Measurements from ENCODE around the gene EP300.
"Not testable (repeated sequence)": the region's sequence is repeated elsewhere in the genome, so short reads cannot be mapped to it uniquely, and the experiment has no call there.

EP300 gene

DNA sequence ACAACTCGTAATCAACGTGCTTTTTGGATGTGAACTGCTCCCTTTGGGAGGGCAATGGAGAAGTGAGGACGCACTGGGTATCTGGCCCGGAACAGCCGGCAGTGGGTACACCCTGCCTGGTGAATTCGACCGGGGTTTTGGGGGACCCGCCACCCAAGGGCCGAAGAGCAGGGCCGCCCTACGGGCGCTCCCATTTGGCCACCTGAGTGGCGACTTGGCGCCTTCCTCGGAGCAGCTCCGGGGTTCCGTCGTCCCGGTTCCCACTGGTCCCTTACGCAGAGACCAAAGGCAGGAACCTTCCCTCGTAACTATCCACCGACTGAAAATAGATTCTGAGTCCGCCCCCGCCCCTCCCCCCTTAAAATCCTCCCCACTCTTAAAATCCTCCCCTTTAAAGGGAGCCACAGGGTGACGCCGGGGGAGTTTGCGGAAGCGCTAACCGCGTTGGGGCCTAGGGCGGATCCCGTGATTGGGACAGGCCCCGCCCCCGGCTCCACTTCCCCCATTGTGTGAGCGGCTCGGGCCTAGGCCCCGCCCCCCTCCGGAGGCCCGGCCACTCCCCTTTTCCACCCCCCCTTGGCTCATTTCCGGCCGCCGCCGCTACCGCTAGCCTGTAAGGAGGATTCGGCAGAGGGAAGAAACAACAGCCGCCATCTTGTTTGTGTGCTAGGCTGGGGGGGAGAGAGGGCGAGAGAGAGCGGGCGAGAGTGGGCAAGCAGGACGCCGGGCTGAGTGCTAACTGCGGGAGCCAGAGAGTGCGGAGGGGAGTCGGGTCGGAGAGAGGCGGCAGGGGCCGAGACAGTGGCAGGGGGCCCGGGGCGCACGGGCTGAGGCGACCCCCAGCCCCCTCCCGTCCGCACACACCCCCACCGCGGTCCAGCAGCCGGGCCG, 1.0 kb upstream of the EP300 start:
- DNase-seq = peak; percentile 99

DNA sequence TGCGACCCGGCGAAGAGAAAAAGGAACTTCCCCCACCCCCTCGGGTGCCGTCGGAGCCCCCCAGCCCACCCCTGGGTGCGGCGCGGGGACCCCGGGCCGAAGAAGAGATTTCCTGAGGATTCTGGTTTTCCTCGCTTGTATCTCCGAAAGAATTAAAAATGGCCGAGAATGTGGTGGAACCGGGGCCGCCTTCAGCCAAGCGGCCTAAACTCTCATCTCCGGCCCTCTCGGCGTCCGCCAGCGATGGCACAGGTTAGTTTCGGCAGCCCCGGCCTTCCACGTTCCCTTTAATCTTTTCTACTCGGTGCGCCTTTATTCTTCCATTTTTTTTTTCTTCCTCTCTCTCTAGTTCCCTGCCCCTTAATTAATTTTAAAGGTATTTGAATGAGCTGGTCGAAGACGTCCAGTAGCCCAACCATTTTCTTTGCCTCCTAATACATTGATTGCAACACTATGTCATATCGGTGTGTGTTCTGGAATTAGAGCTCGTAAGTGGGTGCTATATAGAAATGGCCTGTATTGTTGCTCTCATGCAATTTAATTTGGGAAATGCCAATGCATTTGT, 537 bp downstream of the EP300 start:
- DNase-seq = peak; percentile 75

DNA sequence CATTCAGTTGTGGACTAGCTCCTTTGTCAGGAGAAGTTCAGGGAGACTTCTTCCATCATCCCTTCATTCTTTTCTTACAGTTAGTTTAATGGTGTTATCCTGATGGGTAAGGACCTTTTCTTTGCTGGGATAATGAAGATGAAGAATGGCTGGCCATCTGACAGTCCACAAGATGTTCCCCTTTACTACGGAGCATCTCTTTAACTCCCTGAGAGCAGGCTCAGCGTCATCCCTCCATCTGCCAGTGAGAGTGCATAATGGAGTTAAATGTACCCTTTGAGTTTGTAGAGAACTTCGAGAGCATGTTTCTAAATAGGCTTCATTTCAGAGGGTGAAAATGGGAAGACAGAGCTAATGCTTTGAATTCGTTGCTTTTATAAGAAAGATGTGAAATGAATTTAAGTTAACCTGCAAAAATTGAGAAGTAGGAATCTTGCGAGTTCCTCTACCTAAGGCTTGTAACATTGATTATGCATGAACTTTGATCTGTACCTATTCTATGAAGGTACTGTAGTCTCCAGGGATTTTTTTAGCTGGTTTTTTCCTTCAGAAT, 1.7 kb downstream of the EP300 start:
- peak; percentile 60 for DNase-seq

DNA sequence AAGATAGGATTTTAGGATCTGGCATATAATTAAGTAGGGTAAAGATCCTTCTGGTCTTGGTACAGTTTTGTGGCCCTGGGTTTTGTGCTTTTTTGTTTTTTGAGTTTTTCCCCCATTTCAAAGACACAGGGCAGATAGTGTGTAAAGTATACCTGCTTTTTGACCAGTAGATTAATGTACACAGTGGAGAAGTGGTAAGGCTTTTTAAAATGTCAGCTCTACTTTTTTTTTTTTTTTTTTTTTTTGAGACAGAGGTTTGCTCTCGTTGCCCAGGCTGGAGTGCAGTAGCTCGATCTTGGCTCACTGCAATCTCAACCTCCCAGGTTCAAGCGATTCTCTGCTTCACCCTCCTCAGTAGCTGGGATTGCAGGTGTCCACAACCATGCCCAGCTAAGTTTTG, 4.0 kb downstream of the EP300 start:
- no peak for DNase-seq

DNA sequence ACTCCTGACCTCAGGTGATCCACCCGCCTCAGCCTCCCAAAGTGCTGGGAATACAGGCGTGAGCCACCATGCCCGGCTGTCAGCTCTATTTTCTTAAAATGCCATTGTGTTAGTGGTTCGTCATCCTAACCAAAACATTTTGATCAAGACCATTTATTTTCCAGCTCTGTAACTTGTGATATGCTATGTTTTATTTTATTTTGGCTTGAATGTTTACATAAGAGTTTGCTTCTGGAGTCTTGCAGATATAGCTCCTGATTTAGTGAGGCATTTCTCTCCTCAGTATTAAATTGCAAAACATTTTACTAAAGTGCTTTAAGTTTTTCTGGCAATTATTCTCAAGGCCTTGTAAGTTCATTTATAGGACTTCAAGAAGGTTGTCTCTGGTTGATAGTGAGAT, 4.4 kb downstream of the EP300 start:
- no peak for DNase-seq

DNA sequence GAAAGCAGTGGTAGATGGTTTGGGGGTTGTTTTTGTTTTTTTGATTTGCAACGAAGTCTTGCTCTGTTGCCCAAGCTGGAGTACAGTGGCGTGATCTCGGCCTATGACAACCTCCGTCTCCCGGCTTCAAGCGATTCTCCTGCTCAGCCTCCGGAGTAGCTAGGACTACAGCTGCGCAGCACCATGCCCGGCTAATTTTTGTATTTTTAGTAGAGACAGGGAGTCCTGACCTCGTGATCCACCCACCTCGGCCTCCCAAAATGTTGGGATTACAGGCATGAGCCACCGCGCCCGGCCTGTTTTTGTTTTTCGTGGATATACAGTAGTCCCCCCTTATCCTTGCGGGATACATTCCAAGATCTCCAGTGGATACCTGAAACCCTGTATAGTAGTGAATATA, 6.6 kb downstream of the EP300 start:
- no peak for DNase-seq

DNA sequence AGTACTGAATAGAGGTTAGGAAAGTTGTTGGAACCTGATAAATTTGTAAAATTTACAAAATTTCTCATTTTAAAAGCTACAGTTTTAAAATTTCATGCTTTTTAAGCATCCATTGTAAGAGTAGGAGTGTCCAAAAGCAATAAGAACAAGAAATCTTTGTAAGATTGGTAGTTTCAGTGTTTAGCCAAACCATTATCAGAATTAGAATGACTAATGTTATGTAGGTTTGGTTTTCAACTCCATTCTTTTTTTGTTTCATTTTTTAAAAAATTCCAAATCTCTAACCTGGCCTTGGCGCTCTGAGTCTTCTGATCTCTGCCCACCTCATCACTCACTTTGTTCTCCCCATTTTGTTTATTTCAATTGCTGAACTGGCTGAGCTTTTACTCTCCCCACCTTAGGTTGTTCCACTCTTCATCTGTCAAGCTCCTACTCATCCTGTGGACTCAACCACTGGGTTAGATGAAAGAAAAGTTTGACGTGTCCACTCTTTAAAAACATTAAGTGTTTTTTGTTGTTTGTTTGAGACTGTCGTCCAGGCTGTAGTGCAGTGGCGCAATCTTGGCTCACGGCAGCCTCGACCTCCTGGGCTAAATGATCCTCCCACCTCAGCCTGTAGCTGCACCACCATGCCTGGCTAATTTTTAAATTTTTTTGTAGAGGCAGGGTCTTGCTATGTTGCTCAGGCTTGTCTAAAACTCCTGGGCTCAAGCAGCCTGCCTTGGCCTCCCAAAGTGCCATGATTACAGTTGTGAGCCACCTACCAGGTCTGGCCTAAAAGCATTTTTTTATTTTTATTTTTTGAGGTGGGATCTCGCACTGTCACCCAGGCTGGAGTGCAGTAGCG, 14.0 kb downstream of the EP300 start:
- no peak for DNase-seq

DNA sequence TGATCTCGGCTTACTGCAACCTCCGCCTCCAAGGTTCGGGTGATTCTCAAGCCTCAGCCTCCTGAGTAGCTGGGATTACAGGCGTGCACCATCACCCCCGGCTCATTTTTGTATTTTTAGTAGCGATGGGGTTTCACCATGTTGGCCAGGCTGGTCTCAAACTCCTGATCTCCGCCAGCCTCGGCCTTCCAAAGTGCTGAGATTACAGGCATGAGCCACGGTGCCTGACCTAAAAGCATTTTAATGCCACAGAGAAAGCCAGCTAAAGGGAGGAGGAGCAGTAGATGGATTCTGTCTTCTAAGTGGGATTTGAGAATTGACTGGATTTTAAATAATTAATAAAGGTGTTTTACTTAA, 14.6 kb downstream of the EP300 start:
- not testable (repeated sequence) for DNase-seq

DNA sequence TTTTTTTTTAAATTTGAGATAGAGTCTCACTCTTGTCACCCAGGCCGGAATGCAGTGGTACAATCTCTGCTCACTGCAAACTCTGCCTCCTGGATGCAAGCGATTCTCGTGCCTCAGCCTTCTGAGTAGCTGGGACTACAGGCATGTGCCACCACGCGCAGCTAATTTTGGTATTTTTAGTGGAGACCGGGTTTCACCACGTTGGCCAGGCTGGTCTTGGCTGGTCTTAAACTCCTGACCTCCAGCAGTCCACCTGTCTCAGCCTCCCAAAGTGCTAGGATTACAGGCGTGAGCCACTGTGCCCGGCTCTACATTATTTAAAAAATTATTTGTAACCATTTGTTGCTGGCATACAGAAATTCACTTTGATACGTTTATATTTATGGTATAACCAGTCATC, 18.6 kb downstream of the EP300 start:
- DNase-seq = no peak

DNA sequence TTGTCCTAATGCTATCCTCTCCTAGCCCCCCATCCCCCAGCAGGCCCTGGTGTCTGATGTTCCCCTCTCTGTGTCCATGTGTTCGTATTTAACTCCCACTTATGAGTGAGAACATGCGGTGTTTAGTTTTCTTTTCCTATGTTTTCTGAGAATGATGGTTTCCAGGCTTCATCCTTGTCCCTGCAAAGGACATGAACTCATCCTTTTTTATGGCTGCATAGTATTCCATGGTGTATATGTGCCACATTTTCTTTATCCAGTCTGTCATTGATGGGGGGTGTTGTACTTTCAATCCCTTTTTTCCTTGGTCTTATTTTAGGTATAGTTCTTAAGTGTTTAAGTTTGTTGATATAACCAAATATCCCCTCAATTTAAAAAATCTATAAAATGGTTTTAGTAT, 23.9 kb downstream of the EP300 start:
- no peak for DNase-seq

DNA sequence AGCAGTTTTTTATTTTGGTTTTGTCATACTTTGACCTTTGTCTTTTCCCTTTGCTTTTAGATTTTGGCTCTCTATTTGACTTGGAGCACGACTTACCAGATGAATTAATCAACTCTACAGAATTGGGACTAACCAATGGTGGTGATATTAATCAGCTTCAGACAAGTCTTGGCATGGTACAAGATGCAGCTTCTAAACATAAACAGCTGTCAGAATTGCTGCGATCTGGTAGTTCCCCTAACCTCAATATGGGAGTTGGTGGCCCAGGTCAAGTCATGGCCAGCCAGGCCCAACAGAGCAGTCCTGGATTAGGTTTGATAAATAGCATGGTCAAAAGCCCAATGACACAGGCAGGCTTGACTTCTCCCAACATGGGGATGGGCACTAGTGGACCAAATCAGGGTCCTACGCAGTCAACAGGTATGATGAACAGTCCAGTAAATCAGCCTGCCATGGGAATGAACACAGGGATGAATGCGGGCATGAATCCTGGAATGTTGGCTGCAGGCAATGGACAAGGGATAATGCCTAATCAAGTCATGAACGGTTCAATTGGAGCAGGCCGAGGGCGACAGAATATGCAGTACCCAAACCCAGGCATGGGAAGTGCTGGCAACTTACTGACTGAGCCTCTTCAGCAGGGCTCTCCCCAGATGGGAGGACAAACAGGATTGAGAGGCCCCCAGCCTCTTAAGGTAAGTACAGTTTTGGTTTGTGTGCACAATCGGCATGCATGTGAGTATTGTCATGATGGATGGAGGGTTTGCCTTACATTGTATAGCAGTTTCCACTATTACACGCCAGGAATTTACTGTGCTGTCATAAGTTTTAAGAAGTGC, 25.0 kb downstream of the EP300 start:
- DNase-seq = no peak

DNA sequence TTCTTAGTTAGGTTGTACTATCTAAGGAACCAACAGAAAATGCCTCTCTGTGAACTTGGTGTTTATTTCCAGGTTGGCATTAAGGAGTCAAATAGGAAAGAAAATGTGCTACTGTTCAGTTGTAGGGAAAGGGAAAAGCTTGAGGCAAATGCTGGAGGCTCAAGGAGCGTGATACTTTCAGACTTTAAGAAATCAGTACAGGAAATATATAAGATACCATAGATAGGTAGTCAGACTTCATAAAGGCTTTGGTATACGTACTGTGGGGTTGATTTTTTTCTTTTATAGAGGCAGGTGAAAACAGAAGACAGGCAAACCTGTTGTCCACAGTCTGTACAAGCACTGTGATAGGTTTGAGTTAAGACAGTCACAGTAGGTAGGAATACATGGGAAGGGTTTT, 30.8 kb downstream of the EP300 start:
- no peak for DNase-seq

DNA sequence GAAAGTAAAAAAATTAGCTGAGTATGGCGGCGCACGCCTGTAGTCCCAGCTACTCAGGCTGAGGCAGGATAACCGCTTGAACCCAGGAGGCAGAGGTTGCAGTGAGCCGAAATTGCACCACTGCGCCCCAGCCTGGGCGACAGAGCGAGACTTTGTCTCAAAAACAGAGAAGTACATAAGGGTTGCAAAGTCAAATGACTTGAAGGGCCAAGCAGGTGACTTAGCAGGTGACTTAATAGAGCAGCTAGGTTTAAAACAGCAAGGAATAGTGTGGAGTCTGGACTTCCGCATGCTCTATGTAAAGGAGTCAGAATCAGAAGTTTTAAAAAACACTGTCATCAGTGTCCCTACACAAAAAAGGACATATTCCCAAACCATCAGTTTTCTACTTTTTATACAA, 31.7 kb downstream of the EP300 start:
- DNase-seq = no peak

DNA sequence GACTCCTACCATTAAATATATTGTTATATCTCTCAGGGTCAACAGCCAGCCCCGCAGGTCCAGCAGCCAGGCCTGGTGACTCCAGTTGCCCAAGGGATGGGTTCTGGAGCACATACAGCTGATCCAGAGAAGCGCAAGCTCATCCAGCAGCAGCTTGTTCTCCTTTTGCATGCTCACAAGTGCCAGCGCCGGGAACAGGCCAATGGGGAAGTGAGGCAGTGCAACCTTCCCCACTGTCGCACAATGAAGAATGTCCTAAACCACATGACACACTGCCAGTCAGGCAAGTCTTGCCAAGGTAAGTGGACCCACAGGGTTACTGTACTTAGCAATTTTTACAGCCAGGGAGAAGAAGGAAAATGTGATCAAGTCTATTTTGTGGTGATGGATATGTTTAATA, 35.1 kb downstream of the EP300 start:
- no peak for DNase-seq

DNA sequence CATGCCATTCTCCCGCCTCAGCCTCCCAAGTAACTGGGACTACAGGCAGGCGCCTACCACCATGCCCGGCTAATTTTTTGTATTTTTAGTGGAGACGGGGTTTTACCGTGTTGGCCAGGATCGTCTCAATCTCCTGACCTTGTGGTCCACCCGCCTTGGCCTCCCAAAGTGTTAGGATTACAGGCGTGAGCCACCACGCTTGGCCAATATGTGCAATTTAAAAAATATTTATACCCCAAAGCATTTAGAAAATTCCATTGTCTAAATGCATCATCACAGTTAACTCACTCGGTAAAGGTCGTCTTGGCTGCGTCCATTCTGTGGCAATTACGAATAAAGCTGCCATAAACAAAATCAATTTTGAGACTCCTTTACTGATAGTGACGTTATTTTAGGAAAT, 36.2 kb downstream of the EP300 start:
- no peak for DNase-seq

DNA sequence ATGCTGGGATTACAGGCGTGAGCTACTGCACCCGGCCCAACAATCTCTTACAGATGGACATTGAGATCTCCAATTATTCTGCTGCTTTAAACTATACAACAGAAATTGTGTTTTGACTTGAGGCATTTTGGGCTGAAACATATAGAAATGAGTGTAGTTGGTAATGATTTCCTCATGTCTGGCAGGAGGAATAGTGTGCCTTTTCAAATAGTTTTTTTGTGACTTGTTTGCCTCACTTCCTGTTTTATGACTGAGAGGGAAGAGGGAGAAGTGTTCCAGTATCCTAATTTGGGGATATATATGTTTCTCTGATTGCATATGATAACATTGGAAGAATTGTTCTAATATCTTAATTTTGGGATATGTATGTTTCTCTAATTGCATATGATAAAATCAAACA, 40.2 kb downstream of the EP300 start:
- no peak for DNase-seq

DNA sequence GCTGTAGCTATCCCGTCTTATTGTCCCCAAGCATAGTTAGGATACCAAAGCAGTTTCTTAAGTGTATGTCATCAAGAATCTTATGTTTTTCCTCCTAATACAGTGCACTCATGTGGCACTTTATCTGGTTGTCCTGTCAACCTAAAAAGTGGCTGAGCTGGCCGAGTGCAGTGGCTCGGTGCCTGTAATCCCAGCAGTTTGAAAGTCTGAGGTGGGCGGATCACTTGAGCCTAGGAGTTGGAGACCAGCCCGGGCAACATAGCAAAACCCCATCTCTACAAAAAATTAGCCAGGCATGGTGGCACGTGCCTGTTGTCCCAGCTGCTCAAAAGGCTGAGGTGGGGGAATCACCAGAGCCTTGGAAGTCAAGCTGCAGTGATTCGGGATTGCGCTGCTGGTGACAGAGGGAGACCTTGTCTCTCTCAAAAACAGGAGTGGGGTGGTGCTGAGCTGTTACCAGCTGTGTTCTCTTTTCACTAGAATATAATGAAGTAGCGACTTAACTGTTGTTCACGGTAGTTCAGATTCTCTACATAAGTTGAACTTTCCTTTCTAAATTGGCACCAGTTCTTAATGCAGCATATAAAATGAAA, 48.1 kb downstream of the EP300 start:
- no peak for DNase-seq

DNA sequence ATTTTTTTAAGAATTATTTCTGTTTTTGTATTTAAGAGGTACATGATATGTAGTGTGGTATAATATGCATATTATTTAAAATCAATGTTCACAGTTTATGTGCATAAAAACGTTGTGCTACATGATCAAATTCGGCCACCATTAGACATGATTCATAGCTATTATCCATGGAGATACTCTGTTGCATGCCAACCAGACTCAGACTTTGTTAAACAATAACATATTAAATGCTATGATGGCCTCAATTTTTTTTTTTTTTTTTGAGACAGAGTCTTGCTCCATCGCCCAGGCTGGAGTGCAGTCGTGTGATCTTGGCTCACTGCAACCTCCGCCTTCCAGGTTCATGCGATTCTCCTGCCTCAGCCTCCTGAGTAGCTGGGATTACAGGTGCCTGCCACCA, 53.5 kb downstream of the EP300 start:
- not testable (repeated sequence) for DNase-seq

DNA sequence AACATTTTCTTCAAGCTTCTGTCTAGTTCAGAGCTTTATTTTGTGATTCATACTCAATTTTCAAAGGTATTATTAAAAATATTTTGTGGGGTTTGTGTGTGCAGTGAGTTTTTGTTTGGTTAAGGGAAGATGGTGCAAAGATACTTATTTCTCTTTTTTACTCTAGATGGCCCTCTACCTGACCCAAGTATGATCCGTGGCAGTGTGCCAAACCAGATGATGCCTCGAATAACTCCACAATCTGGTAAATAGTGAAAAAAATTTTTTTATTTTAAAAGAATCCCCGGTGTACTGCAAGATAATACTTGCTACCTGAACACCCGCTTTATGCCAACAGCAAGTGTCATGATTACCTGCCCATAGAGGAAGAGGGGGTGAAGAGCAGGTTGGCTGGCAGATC, 54.2 kb downstream of the EP300 start:
- DNase-seq = no peak

DNA sequence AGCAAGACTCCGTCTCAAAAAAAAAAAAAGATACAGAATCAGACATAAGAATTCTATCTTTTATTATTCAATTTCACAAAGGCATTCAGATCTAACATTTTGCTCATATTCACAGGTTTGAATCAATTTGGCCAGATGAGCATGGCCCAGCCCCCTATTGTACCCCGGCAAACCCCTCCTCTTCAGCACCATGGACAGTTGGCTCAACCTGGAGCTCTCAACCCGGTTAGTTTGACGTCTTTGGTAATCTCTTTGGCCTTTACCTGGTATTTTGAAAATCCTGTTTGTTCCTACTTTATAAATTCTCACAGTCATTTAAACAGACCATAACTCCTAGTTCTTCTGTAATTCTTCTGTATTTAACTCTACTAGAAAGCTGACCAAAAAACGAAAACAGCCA, 55.3 kb downstream of the EP300 start:
- DNase-seq = no peak

DNA sequence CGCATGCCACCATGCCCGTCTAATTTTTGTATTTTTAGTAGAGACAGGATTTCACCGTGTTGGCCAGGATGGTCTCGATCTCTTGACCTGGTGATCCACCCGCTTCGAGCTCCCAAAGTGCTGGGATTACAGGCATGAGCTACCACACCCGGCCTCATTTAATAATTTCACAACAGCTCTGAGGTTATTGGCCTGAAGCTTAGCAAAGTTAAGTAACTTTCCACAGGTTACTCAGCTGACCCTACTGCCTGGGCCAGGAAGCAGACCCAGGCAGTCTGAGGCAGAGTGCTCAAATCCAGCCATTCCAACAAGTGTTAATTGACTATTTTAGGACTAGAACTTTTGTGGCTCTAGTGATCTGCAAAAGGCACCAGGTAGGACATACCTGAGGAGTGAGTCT, 60.5 kb downstream of the EP300 start:
- DNase-seq = no peak

DNA sequence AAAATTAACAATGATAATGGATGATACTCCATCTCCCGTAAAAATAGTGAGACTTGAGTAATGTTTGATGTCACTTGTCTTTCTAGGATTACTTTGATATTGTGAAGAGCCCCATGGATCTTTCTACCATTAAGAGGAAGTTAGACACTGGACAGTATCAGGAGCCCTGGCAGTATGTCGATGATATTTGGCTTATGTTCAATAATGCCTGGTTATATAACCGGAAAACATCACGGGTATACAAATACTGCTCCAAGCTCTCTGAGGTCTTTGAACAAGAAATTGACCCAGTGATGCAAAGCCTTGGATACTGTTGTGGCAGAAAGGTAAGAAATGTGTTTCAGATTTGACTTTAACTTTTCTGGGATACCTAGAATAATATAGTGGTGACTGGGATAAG, 64.7 kb downstream of the EP300 start:
- DNase-seq = no peak
